Skeletal muscle cell (primary cell): ENCODE data around the gene OXCT2.
"Not testable (repeated sequence)": the region's sequence is repeated elsewhere in the genome, so short reads cannot be mapped to it uniquely, and the experiment has no call there.

Experiments
- DNase-seq: peaks from one replicate; pipeline ENCODE4 v3.0.0-alpha.2; 2010; ENCODE audit warnings: low read depth
- H3K4me3 ChIP-seq: 2 replicates; pipeline ENCODE4 v1.5.1; 2011; ENCODE audit warnings: low read depth, mild to moderate bottlenecking, control low read depth, low read length, moderate library complexity

OXCT2 gene

GRCh38 chr1:39788426-39788757 is 17.2 kb upstream of the OXCT2 start:
- H3K4me3 ChIP-seq, result peak overlapping the region; percentile 30
- no peak for DNase-seq

GRCh38 chr1:39787964-39788363 is 16.8 kb upstream of the OXCT2 start:
- H3K4me3 ChIP-seq, DNase-seq: not testable (repeated sequence)

DNA sequence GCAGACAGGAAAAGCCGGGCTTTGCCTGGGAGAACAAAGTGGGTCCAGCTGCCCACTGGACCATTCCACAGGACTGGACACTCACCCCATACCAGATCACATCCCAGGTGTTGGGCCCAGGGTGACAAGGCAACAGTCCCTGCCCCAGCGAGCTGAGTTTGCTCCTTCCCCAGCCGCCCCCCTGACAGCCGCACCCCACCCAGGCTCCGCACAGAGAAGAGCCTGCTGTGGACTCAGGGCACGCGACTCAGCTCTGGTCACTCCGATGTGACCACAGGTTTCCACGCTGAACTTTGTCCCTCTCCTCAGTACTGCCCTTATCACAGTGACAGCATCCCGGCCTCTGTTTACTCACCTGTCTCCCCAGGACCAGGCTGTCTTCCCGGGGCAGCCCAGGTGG is 16.3 kb upstream of the OXCT2 start:
- H3K4me3 ChIP-seq, result no peak overlapping the region

GRCh38 chr1:39787108-39787375 is 15.9 kb upstream of the OXCT2 start:
- not testable (repeated sequence) for H3K4me3 ChIP-seq, DNase-seq

More for the DNA sequence above, 16.3 kb upstream of the OXCT2 start:
- DNase-seq, result no peak

GRCh38 chr1:39786303-39787107 is 15.4 kb upstream of the OXCT2 start:
- not testable (repeated sequence) for H3K4me3 ChIP-seq, DNase-seq

DNA sequence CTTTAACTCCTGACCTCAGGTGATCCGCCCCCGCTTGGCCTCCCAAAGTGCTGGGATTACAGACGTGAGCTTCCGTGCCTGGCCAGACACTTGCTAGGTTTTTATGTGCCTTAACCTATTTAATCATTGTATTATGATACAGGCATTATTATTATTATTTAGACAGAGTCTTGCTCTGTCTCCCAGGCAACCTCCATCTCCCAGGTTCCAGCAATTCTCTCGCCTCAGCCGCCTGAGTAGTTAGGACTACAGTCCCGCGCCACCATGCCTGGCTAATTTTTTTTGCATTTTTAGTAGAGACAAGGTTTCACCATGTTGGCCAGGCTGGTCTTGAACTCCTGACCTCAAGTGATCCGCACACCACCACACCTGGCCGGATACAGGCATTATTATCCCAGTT is 11.5 kb upstream of the OXCT2 start:
- not testable (repeated sequence) for H3K4me3 ChIP-seq, DNase-seq

- no peak for DNase-seq
- no peak overlapping the region for H3K4me3 ChIP-seq
These were observed 11.0 kb upstream of the OXCT2 start for GRCh38 chr1:39782103-39782502.

GRCh38 chr1:39781349-39781715 is 10.2 kb upstream of the OXCT2 start:
- no peak overlapping the region for H3K4me3 ChIP-seq
- DNase-seq, result no peak

DNA sequence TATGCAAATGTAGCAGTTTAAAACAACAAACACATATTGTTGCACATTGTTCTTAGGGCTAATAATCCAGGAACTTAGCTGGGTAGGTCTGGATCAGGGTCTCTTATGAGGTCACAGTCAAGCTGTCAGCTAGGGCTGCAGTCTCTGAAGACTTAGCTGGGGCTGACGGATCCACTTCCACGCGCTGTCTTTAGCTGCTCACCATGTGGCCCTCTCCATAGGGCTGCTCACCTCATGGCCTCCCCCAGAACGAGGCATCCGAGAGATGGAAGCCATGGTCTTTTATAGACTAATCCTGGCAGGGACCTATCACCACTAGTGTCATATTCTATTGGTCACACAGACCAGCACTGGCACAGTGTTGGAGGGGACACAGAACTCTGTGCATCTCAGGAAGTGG is 8.7 kb upstream of the OXCT2 start:
- no peak overlapping the region for H3K4me3 ChIP-seq
- no peak for DNase-seq

DNA sequence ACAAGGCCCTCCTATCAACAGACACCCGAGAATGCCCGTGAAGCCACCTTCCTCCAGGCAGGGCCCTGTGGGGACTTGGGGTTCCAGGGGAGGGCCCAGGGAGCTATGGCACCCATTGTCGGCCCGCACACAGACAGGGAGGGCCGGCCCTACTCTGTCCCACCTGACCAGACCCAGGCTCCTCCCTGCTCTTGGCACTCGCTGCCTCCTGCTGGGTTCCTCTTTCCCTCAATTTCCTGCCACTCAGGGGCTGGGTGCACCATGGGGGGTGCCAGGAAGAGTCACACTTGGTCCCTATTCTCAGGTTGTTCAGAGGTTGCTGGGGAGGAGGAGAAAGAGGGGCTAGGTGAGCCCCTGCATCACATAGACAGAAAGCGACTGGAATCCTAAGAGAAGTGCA is 8.0 kb upstream of the OXCT2 start:
- no peak for DNase-seq

DNA sequence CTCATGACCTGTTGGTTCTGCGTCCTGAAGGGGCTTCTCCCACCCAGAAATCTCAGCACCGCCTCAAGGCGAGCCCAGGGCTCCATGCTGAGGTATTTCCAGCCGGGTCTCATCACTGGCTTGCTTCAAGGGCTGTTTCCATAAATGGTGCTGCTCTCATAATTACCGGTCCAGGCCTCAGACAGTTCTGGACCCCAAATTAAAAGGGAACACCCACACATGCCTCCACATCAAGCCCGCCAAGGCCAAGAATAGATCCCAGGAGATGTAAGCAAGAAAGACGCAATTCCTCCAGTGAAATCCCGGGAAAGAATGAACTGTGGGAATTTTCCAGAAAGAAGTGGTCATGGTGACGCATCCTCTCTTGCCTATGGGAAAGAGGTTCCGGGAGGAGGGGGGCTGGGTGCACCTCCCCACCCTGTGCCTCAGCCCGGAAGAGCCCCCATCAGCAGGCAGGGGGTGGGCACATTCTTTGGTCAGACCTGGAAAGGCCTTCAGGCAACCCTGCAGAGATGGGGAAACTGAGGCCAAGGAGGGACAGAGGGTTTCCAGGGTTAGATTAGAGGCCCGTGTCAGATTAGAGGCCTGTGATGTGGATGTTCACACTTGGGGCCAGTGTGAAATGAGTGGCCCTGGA is 7.4 kb upstream of the OXCT2 start:
- H3K4me3 ChIP-seq, DNase-seq: not testable (repeated sequence)

More for the DNA sequence above, 8.0 kb upstream of the OXCT2 start:
- H3K4me3 ChIP-seq, result no peak overlapping the region

GRCh38 chr1:39777896-39778295 is 6.7 kb upstream of the OXCT2 start:
- not testable (repeated sequence) for DNase-seq, H3K4me3 ChIP-seq

DNA sequence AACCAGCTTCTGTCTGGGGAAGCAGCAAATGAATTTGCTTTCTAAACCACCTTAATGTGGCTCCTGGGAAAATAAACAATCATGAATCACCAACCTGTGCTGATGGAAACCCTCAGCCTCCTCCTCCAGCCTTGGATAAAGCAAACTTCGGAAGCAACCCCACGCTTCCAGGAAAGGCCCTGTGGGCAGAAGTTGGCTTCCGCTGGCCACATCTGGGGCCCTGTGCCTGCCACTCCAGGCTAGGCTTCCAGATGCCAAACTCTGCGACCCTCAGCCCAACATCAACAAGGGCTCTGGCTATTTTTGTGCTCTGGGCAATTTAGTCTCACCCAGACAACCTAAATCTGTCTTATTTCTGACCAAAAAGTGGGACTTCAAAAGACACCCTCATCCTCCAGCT is 6.2 kb upstream of the OXCT2 start:
- DNase-seq, result no peak
- H3K4me3 ChIP-seq, result no peak overlapping the region

DNA sequence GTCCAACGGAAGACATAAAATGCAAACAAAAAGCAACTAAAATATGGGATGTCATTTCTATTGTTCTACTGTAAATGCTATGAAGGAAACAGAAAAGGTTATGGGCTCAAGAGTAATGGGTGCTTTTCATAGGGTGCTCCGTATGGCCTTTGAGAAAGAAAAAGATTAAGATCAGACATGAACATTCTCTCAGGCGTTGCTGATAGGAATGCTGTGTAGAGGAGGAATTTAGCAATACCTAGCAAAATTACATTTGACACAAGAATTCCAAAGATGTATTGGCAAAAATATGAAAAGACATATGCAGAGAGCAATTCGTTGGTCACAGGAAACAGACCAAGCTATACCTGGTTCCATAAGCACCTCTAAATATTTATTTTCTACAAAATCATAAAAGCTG is 5.7 kb upstream of the OXCT2 start:
- H3K4me3 ChIP-seq, result no peak overlapping the region
- DNase-seq, result no peak

GRCh38 chr1:39776400-39776713 is 5.2 kb upstream of the OXCT2 start:
- no peak overlapping the region for H3K4me3 ChIP-seq
- DNase-seq, result no peak

DNA sequence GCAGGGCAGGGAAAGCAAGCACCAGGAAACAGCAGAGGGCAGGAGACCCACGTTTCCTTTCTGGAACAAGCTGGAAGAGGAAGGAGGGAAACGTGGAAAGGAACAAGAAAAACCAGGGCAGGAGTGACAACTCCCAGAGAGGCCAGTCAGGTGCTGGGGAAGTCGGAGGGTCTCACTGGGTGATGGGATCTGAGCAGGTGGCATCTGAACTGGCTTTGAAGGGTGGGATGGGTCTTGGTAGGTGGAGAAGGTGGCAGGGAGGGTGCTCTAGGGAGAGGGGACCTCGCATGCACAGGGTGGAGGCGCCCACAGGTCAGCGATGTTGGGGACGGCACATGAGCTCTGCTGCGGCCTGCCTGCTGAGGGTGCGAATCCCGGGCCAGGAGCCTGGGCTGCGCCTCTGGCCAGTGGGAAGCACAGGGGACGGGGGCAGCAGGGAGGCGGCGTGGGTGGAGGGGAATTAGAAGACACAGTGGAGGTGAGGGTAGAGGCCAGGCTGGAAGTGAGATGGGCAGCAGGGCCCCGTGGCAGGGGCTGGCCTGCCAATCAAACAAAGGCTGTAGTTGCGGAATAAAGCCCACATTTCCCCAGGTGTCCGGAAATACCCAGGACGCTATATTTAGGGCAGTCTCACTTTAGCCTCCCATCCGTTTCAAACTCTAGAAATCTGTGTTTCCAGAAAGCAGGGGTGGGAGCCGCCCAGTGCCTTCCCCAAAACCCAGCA is 4.7 kb upstream of the OXCT2 start:
- DNase-seq, H3K4me3 ChIP-seq: not testable (repeated sequence)

DNA sequence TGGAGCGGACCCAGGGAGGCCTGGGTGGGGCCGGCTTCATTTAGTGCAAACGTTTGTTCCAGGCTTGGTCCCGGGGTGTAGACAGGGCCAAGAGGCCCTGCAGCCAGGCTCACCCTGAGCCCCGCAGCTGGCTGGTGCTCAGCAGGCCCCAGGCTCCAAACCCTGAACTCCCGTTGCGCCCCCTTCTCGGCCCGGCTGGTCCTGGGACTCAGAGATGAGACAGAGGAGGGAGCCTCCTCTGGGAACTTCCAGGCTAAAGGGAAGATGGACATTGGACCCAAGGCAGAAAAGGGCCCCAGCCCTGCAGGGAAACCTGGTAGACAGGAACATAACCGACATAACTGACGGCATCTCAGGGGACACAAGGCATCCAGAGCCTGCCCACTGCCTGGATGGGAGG is 4.0 kb upstream of the OXCT2 start:
- not testable (repeated sequence) for DNase-seq, H3K4me3 ChIP-seq

DNA sequence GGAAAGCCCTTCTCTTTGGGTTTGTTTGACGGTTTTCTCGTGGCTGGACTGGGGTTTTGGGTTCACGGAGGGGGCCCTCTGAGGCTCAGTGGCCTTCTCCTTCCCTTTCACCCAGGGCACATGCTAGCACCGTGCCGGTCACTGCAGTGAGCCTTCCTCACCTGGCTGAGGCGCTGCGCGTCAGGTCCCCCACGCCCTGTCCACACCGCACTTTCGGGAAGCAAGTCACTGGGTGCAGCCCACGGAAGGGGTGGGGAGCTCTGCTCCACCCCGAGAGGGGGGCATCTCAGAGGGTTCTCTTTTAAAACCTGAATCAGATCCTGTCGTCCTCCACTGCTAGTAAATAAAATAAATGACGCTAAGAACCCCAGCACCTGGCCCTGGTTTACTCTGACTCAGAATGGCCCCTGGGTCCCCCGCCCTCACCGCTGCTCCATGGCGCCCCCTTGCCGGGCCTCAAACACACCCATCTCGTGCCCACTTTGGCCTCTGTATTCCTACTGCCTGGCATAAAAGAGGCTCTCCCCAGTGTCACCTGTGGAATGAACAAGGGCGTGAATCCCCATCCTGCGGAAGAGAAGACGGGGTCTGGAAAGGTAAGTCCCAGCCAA is 2.3 kb upstream of the OXCT2 start:
- DNase-seq, H3K4me3 ChIP-seq: not testable (repeated sequence)

DNA sequence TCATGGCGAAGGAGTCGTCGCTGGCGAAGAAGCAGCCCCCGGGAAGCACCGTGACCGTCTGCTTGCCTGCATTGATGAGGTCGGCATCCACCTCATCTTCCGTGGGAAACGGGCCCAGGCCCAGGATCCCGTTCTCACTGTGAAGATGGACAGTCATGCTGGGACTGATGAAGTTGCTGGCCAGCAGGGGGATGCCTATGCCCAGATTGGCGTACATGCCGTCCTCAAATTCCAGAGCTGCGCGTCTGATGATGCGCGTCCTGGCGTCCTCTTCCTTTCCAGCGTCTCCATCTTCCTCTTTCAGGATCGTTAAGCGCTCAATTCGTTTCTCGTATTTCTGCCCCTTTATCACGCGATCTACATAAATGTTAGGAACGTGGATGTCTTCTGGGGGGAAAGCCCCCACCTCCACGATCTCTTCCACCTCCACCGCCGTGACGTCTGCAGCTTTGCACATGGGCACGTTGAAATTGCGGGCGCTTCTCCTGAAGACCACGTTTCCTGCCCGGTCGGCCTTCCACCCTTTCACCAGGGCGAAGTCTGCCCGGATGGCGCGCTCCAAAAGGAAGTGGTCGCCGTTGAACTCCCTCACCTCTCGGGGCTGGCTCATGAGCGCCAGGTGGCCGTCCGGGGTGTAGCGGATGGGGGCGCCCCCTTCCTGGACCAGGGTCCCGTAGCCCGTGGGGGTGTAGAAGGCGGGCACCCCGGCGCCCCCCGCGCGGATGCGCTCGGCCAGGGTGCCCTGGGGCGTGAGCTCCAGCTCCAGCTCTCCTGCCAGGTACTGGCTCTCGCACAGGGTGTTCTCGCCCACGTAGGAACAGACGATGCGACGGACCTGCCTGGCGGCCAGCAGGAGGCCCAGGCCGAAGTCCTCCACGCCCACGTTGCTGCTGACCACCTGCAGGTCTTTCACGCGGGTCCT is 787 bp downstream of the OXCT2 start:
- not testable (repeated sequence) for DNase-seq
- H3K4me3 ChIP-seq, result peak overlapping the region; percentile 11
